A673 (cell line): ENCODE measurements around the gene RTEL1.

ENCODE experiments used
- EZH2 ChIP-seq: fragments of 200-600 bp; sonication (generic); IDR thresholded peaks from 2 replicates; pipeline ENCODE4 v1.6.1; 2017; ENCODE audit warnings: borderline replicate concordance, low read depth, mild to moderate bottlenecking, mixed read lengths, antibody characterized with exemption, low read length; ENCODE audit not compliant: poor library complexity, severe bottlenecking
- TF ChIP-seq, protein P1 (sequence below): fragments of 300-800, 200-600 bp; sonication (generic); conservative IDR thresholded peaks from 2 replicates; pipeline ENCODE4 v1.5.1; 2017; ENCODE audit warnings: low read depth, mild to moderate bottlenecking, antibody characterized with exemption, low read length, moderate library complexity, mixed read lengths

DNA sequence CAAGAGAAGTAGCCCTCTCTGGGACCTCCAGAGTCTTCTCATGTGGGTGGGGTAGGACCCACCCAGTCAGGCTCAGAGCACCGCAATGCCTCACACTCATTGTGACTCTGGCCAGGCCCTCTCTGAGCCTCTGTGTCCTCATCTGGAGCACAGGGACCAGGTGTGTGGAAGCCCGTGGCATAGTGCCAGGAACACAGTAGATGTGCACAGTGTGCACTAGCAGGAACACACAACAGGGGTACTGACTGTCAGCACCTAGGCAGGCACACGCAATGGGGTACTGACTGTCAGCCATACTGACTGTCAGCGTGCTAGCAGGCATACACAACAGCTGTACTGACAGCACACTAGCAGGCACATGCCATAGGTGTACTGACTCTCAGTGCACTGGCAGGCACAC, 2.9 kb upstream of the RTEL1 start:
- TF ChIP-seq, protein P1, sequence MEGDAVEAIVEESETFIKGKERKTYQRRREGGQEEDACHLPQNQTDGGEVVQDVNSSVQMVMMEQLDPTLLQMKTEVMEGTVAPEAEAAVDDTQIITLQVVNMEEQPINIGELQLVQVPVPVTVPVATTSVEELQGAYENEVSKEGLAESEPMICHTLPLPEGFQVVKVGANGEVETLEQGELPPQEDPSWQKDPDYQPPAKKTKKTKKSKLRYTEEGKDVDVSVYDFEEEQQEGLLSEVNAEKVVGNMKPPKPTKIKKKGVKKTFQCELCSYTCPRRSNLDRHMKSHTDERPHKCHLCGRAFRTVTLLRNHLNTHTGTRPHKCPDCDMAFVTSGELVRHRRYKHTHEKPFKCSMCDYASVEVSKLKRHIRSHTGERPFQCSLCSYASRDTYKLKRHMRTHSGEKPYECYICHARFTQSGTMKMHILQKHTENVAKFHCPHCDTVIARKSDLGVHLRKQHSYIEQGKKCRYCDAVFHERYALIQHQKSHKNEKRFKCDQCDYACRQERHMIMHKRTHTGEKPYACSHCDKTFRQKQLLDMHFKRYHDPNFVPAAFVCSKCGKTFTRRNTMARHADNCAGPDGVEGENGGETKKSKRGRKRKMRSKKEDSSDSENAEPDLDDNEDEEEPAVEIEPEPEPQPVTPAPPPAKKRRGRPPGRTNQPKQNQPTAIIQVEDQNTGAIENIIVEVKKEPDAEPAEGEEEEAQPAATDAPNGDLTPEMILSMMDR = no peak
- TF ChIP-seq EZH2 = no peak
